PC-3 (cell line): ENCODE data around the gene LCTL. TPM values are rescaled to one million over a fixed set of nuclear protein-coding genes. Genes with fewer than 3 reads are reported as not detected.
A peak's percentile ranks its signal among the peaks of the same experiment; 100 is the strongest.

Experiments
- ATAC-seq: fragments of 200-7000 bp; cut with Tn5 transposase; 2 replicates; pipeline ENCODE4 v1.9.1; 2020; ENCODE audit warnings: mild to moderate bottlenecking, moderate library complexity
- BruUV-seq: library from RNA; stranded (reverse); fragments of 400-500 nt; replicated peaks from 2 replicates; lab custom pipeline; 2021; lab: Mats Ljungman, UMichigan
- CTCF ChIA-PET: fragments of 300-600 bp; sonication (Branson Sonifier 250); formaldehyde crosslinking; loops from one replicate; lab custom pipeline; 2022; ENCODE audit warnings: antibody characterized with exemption; lab: Charles Lee
- POLR2A ChIA-PET: fragments of 300-600 bp; sonication (Branson Sonifier 250); formaldehyde crosslinking; loops from one replicate; lab custom pipeline; 2022; ENCODE audit warnings: antibody characterized with exemption; ENCODE audit not compliant: unreplicated experiment; lab: Charles Lee
- DNase-seq: peaks from one replicate; pipeline ENCODE4 v3.0.0-alpha.2; 2015
- H2AFZ ChIP-seq: fragments of 300-600 bp; sonication (generic); 2 replicates; pipeline ENCODE4 v1.6.0; 2016; ENCODE audit warnings: antibody characterized with exemption, low read length
- H3F3A ChIP-seq: fragments of 300-600 bp; sonication (generic); one replicate; pipeline ENCODE4 v1.6.0; 2017; ENCODE audit warnings: antibody characterized with exemption, low read length, control low read depth, mild to moderate bottlenecking; ENCODE audit not compliant: unreplicated experiment
- H3K27ac ChIP-seq: fragments of 300-600 bp; sonication (generic); 2 replicates; pipeline ENCODE4 v1.5.1; 2016; ENCODE audit warnings: mild to moderate bottlenecking, low read length
- H3K27me3 ChIP-seq: fragments of 300-600 bp; sonication (generic); 2 replicates; pipeline ENCODE4 v1.6.1; 2016; ENCODE audit warnings: low read length, mixed read lengths
- H3K36me3 ChIP-seq: fragments of 300-600 bp; sonication (generic); 2 replicates; pipeline ENCODE4 v1.6.1; 2016; ENCODE audit warnings: low read depth, mixed run types, low read length, mixed read lengths
- H3K4me1 ChIP-seq: fragments of 300-600 bp; sonication (generic); 2 replicates; pipeline ENCODE4 v1.5.1; 2016; ENCODE audit warnings: low read length; ENCODE audit not compliant: insufficient read depth
- H3K4me2 ChIP-seq: fragments of 300-600 bp; sonication (generic); 2 replicates; pipeline ENCODE4 v1.6.0; 2016; ENCODE audit warnings: low read length
- H3K4me3 ChIP-seq: fragments of 300-600 bp; sonication (generic); 2 replicates; pipeline ENCODE4 v1.5.1; 2016; ENCODE audit warnings: mild to moderate bottlenecking, low read length, mixed read lengths
- H3K79me2 ChIP-seq: fragments of 300-600 bp; sonication (generic); 2 replicates; pipeline ENCODE4 v1.6.1; 2017; ENCODE audit warnings: low read length, mixed read lengths
- H3K9ac ChIP-seq: fragments of 300-600 bp; sonication (generic); 2 replicates; pipeline ENCODE4 v1.6.0; 2016; ENCODE audit warnings: mild to moderate bottlenecking, low read length
- H3K9me2 ChIP-seq: fragments of 300-600 bp; sonication (generic); replicated peaks from 2 replicates; pipeline ENCODE4 v1.6.1; 2016; ENCODE audit warnings: mixed run types, low read length, mixed read lengths
- H3K9me3 ChIP-seq: fragments of 300-600 bp; sonication (generic); 2 replicates; pipeline ENCODE4 v1.6.1; 2016; ENCODE audit warnings: low read length, mixed read lengths
- H4K20me1 ChIP-seq: fragments of 300-600 bp; sonication (generic); 2 replicates; pipeline ENCODE4 v1.6.1; 2016; ENCODE audit warnings: low read length, mixed read lengths
- EZH2 ChIP-seq: fragments of 300-600 bp; sonication (generic); IDR thresholded peaks from one replicate; pipeline ENCODE4 v1.6.1; 2017; ENCODE audit warnings: antibody characterized with exemption, mild to moderate bottlenecking, low read length; ENCODE audit not compliant: unreplicated experiment
- EZH2phosphoT487 ChIP-seq: fragments of 300-600 bp; sonication (generic); IDR thresholded peaks from 2 replicates; pipeline ENCODE4 v1.6.1; 2018; ENCODE audit warnings: mild to moderate bottlenecking, antibody characterized with exemption, low read length, borderline replicate concordance
- intact Hi-C: fragments of 100-400 bp; cut with micrococcal nuclease; formaldehyde crosslinking; loops from 2 replicates; pipeline ENCODE4 v1.9.0; 2023
- total RNA-seq: library from RNA; depleted of rRNA; stranded (reverse); fragments of >200 nt; gene quantifications from 2 replicates; pipeline ENCODE4 v1.2.3, GENCODE V29; 2014
- TF ChIP-seq, protein P1 (sequence below): fragments of 300-600 bp; sonication (generic); conservative IDR thresholded peaks from 2 replicates; pipeline ENCODE4 v1.5.1; 2017; ENCODE audit warnings: antibody characterized with exemption, low read depth, mild to moderate bottlenecking, low read length

LCTL gene
- total RNA-seq, 1 experiment from 2014 or later: not detected

DNA sequence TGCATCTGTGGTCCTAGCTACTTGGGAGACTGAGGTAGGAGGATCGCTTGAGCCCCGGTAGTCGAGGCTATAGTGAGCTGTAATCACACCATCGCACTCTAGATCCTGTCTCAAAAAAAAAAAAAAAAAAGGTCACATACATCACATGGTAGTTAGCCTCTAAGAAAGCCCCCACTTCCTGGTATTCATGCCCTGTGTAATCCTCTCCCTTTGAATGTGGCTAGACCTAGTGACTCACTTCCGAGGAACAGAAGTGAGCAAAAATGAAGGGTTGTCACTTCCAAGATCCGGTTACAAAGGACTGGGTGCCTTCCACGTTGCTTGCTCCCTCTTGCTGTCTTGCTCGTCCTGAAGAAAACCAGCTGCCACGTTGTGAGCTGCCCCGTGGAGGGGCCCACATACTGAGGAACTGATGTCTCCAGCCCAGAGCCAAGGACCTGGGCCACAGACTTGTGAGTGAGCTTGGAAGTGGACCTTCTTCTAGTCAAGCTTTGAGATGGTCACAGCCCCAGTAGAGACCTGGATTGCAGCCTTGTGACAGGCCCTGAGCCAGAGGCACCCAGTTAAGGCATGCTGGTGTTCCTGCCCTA lies 12.6 kb upstream of the LCTL start:
- Histone ChIP-seq H3K36me3 (no peaks in the 10 kb centered on the region), H2AFZ (0 out of 2 replicates have a peak overlapping the region, but pooled peaks have one; percentile 42), H3K4me1 (peaks cover 14% of the 10 kb centered on the region), H3K4me3 (no peak overlapping the region), H3K9me3 (no peaks in the 10 kb centered on the region), H4K20me1 (no peaks in the 10 kb centered on the region), H3K79me2 (no peaks in the 10 kb centered on the region), H3K4me2 (no peak overlapping the region), H3K9me2 (no peaks in the 10 kb centered on the region), H3K27me3 (no peaks in the 10 kb centered on the region), H3K27ac (peak overlapping the region; percentile 15; the same call in 1 of the 2 replicates), H3K9ac (no peak overlapping the region), H3F3A (no peaks in the 10 kb centered on the region)
- intact Hi-C loops: no loop called here
- ATAC-seq (peak; percentile 78), DNase-seq (peak; percentile 73)
- no TSS peak for BruUV-seq
- TF ChIP-seq, protein P1, sequence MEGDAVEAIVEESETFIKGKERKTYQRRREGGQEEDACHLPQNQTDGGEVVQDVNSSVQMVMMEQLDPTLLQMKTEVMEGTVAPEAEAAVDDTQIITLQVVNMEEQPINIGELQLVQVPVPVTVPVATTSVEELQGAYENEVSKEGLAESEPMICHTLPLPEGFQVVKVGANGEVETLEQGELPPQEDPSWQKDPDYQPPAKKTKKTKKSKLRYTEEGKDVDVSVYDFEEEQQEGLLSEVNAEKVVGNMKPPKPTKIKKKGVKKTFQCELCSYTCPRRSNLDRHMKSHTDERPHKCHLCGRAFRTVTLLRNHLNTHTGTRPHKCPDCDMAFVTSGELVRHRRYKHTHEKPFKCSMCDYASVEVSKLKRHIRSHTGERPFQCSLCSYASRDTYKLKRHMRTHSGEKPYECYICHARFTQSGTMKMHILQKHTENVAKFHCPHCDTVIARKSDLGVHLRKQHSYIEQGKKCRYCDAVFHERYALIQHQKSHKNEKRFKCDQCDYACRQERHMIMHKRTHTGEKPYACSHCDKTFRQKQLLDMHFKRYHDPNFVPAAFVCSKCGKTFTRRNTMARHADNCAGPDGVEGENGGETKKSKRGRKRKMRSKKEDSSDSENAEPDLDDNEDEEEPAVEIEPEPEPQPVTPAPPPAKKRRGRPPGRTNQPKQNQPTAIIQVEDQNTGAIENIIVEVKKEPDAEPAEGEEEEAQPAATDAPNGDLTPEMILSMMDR: no peak
- TF ChIP-seq EZH2 (no peak), EZH2phosphoT487 (no peak)
- POLR2A ChIA-PET: no interaction called here
- CTCF ChIA-PET: no interaction called here

DNA sequence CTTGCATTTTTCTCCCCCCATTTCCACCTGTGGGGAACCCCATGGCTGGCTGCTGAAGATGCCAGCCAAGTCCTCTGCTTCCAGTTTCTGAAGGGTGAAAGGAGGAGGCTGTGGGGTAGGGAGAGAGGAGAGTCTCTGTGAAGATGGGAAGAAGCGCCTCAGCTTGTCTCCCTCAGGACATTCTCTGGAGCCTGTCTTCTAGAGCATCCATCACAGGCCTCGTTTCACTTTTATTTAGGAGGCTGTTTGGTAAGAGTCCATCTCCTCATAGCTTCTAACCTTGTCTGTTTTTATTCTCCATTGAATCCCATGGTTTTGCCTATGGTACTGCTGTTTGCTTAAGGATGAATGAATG lies 8.8 kb upstream of the LCTL start:
- DNase-seq (no peak), ATAC-seq (no peak)
- H3F3A ChIP-seq: no peaks in the 10 kb centered on the region
- peaks cover 9% of the 10 kb centered on the region for H3K4me1 ChIP-seq
- intact Hi-C loops: no loop called here
- no peak overlapping the region for H3K27ac ChIP-seq
- no peaks in the 10 kb centered on the region for H3K36me3 ChIP-seq
- ChIA-PET CTCF (no interaction called here), POLR2A (interaction anchor here (0.6 kb wide), 1 partner anchor 152 kb away, joined by 6 read pairs; no protein-coding TSS in a partner anchor)
- BruUV-seq: no TSS peak
- no peak overlapping the region for H2AFZ ChIP-seq
- no peak overlapping the region for H3K9ac ChIP-seq
- H3K9me2 ChIP-seq: no peaks in the 10 kb centered on the region
- no peaks in the 10 kb centered on the region for H4K20me1 ChIP-seq
- no peaks in the 10 kb centered on the region for H3K9me3 ChIP-seq
- no peak overlapping the region for H3K4me3 ChIP-seq
- H3K79me2 ChIP-seq: no peaks in the 10 kb centered on the region
- H3K4me2 ChIP-seq: no peak overlapping the region
- no peaks in the 10 kb centered on the region for H3K27me3 ChIP-seq
- no peak for TF ChIP-seq EZH2phosphoT487
- TF ChIP-seq, protein P1: no peak
- no peak for TF ChIP-seq EZH2

- no peak overlapping the region for H3K4me2 ChIP-seq
- TF ChIP-seq, protein P1: no peak
- TF ChIP-seq EZH2phosphoT487: no peak
- no peak for TF ChIP-seq EZH2
- no peak for DNase-seq
- H3K27ac ChIP-seq: no peak overlapping the region
- peaks cover 9% of the 10 kb centered on the region for H3K4me1 ChIP-seq
- H3K9me2 ChIP-seq: no peaks in the 10 kb centered on the region
- no TSS peak for BruUV-seq
- H3K36me3 ChIP-seq: no peaks in the 10 kb centered on the region
- ATAC-seq: no peak
- no peaks in the 10 kb centered on the region for H3K79me2 ChIP-seq
- POLR2A ChIA-PET: no interaction called here
- H3K9ac ChIP-seq: no peak overlapping the region
- no peaks in the 10 kb centered on the region for H4K20me1 ChIP-seq
- no peak overlapping the region for H2AFZ ChIP-seq
- CTCF ChIA-PET: no interaction called here
- H3F3A ChIP-seq: no peaks in the 10 kb centered on the region
- no peak overlapping the region for H3K4me3 ChIP-seq
- no peaks in the 10 kb centered on the region for H3K9me3 ChIP-seq
- intact Hi-C loops: no loop called here
- no peaks in the 10 kb centered on the region for H3K27me3 ChIP-seq
These were observed 8.2 kb upstream of the LCTL start for GRCh38 chr15:66573719-66574595.
